Measurements from ENCODE around the gene IL17REL.
A peak's percentile ranks its signal among the peaks of the same experiment; 100 is the strongest.

The IL17REL gene

GRCh38 chr22:50020606-50021005 is 8.0 kb upstream of the IL17REL start:
- no peak for DNase-seq

- DNase-seq, result no peak
These were observed 6.8 kb upstream of the IL17REL start for GRCh38 chr22:50019316-50019715.

GRCh38 chr22:50018608-50019285 is 6.2 kb upstream of the IL17REL start:
- DNase-seq, result peak in 1 of 2 experiments; percentile 30

GRCh38 chr22:50017701-50018224 is 5.2 kb upstream of the IL17REL start:
- DNase-seq, result no peak

- DNase-seq, result peak; percentile 65 to 71
These were observed 4.6 kb upstream of the IL17REL start for GRCh38 chr22:50016988-50017700.

- DNase-seq, result no peak
These were observed 3.9 kb upstream of the IL17REL start for GRCh38 chr22:50016308-50016987.

- no peak for DNase-seq
These were observed 3.1 kb upstream of the IL17REL start for GRCh38 chr22:50015451-50016307.

GRCh38 chr22:50014655-50015401 is 2.3 kb upstream of the IL17REL start:
- DNase-seq, result no peak

- no peak for DNase-seq
These were observed 1.5 kb upstream of the IL17REL start for GRCh38 chr22:50014053-50014501.

GRCh38 chr22:50011447-50012210 is 936 bp downstream of the IL17REL start:
- DNase-seq, result no peak

GRCh38 chr22:50010676-50011446 is 1.7 kb downstream of the IL17REL start:
- DNase-seq, result peak; percentile 61 to 73

GRCh38 chr22:50009765-50010675 is 2.5 kb downstream of the IL17REL start:
- DNase-seq, result no peak

GRCh38 chr22:50009251-50009650 is 3.3 kb downstream of the IL17REL start:
- DNase-seq, result no peak

GRCh38 chr22:50008151-50009040 is 4.2 kb downstream of the IL17REL start:
- no peak for DNase-seq

- no peak for DNase-seq
These were observed 5.5 kb downstream of the IL17REL start for GRCh38 chr22:50007057-50007511.

- no peak for DNase-seq
These were observed 7.6 kb downstream of the IL17REL start for GRCh38 chr22:50004918-50005317.

- DNase-seq, result no peak
These were observed 9.8 kb downstream of the IL17REL start for GRCh38 chr22:50002791-50003190.

All from activated CD4-positive, alpha-beta T cell treated with anti-CD3 and anti-CD28 coated beads, Interleukin-2, amount 50 U/mL, for 4 hours (primary cell).